Stimulated activated CD4-positive, alpha-beta T cell treated with anti-CD3 and anti-CD28 coated beads, Interleukin-1b, Interleukin-23, amount 100 ng/mL, for 24 hours (primary cell): Measurements from ENCODE around the gene ZNF221.

Experiments used
- DNase-seq, 4 experiments: peaks; one replicate each; pipeline ENCODE4 v3.0.0-alpha.2; 2020; ENCODE audit warnings: low read depth in 4 of 4, low spot score in 1 of 4

The ZNF221 gene

GRCh38 chr19:43956827-43957226, 5.8 kb downstream of the ZNF221 start:
- no peak for DNase-seq

- DNase-seq = no peak
Observed at GRCh38 chr19:43957891-43958290, 6.9 kb downstream of the ZNF221 start.

- DNase-seq = no peak
Observed at GRCh38 chr19:43960411-43960810, 9.4 kb downstream of the ZNF221 start.

GRCh38 chr19:43966079-43966694, 15.2 kb downstream of the ZNF221 start:
- DNase-seq = no peak

- DNase-seq = no peak
Observed at GRCh38 chr19:43976732-43977131, 25.7 kb downstream of the ZNF221 start.

- DNase-seq = no peak
Observed at GRCh38 chr19:43983544-43983911, 32.5 kb downstream of the ZNF221 start.

GRCh38 chr19:43983912-43984686, 33.1 kb downstream of the ZNF221 start, which contains the start of gene ZNF155:
TSS of gene ZNF155 (plus strand) at chr19:43984188. CDS start at chr19:43988544, 4,356 bp downstream.
- peak; percentile 39 to 59 (median 50) for DNase-seq

GRCh38 chr19:43984687-43985000, 33.6 kb downstream of the ZNF221 start:
- DNase-seq = no peak

GRCh38 chr19:43997631-43998290, 46.7 kb downstream of the ZNF221 start:
- DNase-seq = no peak

- no peak for DNase-seq
Observed at GRCh38 chr19:44002212-44002565, 51.2 kb downstream of the ZNF221 start.

- DNase-seq = peak; percentile 48 to 67 (median 62)
Observed at GRCh38 chr19:44002566-44003460, 51.8 kb downstream of the ZNF221 start, which contains the start of gene ZNF230. TSS of gene ZNF230 (plus strand) at chr19:44002957. CDS start at chr19:44007079, 4,122 bp downstream.

GRCh38 chr19:44003461-44004009, 52.5 kb downstream of the ZNF221 start:
- DNase-seq = no peak

GRCh38 chr19:44005973-44006372, 54.9 kb downstream of the ZNF221 start:
- DNase-seq = no peak

GRCh38 chr19:44007473-44007872, 56.4 kb downstream of the ZNF221 start:
- no peak for DNase-seq

- no peak for DNase-seq
Observed at GRCh38 chr19:44010468-44010867, 59.4 kb downstream of the ZNF221 start.
